HepG2 (cell line): ENCODE measurements around the gene MAP2K1. TPM values are rescaled to one million over a fixed set of nuclear protein-coding genes. Genes with fewer than 3 reads are reported as not detected.

Experiments used
- NFRKB ChIP-seq: fragments of 450-650 bp; IDR thresholded peaks from 2 replicates; pipeline ENCODE4 v1.6.1; 2017
- ZNF33B ChIP-seq: sonication (generic); formaldehyde crosslinking; IDR thresholded peaks from 2 replicates; pipeline ENCODE4 v1.5.1; 2020; ENCODE audit warnings: mild to moderate bottlenecking, missing genetic modification reagents
- polyA plus RNA-seq, 8 experiments: library from polyadenylated mRNA; depleted of rRNA in 3 of 8; stranded (reverse) in 7 of 8; unstranded in 1 of 8; fragments of >200 nt; fragmentation: Illumina TruSeq in 4 of 8; extraction: Trizol in 4 of 8; gene quantifications; 2 replicates each; pipeline versions ENCODE4 v1.2.1 to v1.2.3, GENCODE V29; 2011 to 2016; ENCODE audit warnings: low read depth in 4 of 8, missing spikeins in 1 of 8, mixed read lengths in 1 of 8; ENCODE audit not compliant: insufficient read depth in 1 of 8
- total RNA-seq, 5 experiments: library from RNA; depleted of rRNA; stranded (reverse); fragments of >200 nt; fragmentation: Illumina TruSeq; extraction: Trizol; gene quantifications; 2 replicates each; pipeline ENCODE4 v1.2.3, GENCODE V29; 2016; ENCODE audit warnings: low read depth in 1 of 5
- TF ChIP-seq, protein P1 (sequence below): sonication (generic); formaldehyde crosslinking; IDR thresholded peaks from 2 replicates; pipeline ENCODE4 v1.4.0; 2020; ENCODE audit warnings: missing genetic modification reagents
- TF ChIP-seq, protein P2 (sequence below): sonication (generic); formaldehyde crosslinking; IDR thresholded peaks from 2 replicates; pipeline ENCODE4 v1.4.0; 2020; ENCODE audit warnings: missing genetic modification reagents, mild to moderate bottlenecking, borderline replicate concordance
- TF ChIP-seq, protein P3 (sequence below): sonication (generic); formaldehyde crosslinking; IDR thresholded peaks from 2 replicates; pipeline ENCODE4 v1.4.0; 2020; ENCODE audit warnings: mild to moderate bottlenecking, missing genetic modification reagents
- TF ChIP-seq, protein P4 (sequence below): sonication (generic); formaldehyde crosslinking; IDR thresholded peaks from 2 replicates; pipeline ENCODE4 v1.4.0; 2020; ENCODE audit warnings: missing genetic modification reagents
- TF ChIP-seq, protein P5 (sequence below): sonication (generic); formaldehyde crosslinking; conservative IDR thresholded peaks from 2 replicates; pipeline ENCODE4 v1.8.0; 2022; ENCODE audit warnings: low read depth, missing genetic modification reagents

Gene MAP2K1
- total and polyA plus RNA-seq, 2 of the 13 experiments (the other 11 are each of a cell fraction or from before 2014, with no cell fraction given): 24.1 to 49.2 TPM

DNA sequence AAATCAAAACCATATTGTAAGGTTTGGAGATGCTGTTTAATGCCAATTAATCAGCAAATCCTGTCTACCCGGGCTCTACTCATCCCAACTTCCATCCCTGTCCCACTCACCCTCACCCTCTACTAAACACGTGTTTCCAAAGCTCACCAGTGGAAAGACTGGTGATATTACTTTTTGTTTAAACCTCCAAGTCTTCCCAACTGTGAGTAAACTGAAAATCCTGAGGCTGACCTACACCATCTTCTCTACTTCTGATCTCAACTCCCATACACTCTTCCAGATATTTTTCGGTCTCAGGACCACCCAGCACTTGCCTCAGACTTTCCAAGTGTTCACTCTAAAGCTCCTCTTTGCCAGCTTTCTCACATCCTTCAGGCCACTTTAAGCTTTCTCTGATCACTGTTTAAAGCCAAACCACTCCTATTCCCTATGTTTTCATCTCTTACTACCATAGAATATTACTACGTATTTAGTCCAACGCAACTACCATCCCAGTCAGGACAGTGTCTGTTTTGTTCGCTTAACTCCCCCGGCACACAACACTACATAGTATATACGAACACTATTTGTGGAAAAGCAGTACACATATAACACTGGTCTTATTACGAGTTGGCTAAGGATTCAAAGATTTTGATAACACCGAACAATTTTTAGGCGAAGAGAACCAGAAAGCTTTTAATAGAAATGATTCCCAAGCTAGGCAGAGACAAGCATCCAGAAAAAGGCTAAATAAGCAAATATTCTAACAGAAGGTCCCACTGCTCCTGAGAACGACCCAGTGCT, 117.3 kb downstream of the MAP2K1 start (continued):
- TF ChIP-seq ZNF33B (CRISPR knock-in tag) (no peak), NFRKB (no peak)
- TF ChIP-seq, protein P1, sequence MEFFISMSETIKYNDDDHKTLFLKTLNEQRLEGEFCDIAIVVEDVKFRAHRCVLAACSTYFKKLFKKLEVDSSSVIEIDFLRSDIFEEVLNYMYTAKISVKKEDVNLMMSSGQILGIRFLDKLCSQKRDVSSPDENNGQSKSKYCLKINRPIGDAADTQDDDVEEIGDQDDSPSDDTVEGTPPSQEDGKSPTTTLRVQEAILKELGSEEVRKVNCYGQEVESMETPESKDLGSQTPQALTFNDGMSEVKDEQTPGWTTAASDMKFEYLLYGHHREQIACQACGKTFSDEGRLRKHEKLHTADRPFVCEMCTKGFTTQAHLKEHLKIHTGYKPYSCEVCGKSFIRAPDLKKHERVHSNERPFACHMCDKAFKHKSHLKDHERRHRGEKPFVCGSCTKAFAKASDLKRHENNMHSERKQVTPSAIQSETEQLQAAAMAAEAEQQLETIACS: no peak
- TF ChIP-seq, protein P2, sequence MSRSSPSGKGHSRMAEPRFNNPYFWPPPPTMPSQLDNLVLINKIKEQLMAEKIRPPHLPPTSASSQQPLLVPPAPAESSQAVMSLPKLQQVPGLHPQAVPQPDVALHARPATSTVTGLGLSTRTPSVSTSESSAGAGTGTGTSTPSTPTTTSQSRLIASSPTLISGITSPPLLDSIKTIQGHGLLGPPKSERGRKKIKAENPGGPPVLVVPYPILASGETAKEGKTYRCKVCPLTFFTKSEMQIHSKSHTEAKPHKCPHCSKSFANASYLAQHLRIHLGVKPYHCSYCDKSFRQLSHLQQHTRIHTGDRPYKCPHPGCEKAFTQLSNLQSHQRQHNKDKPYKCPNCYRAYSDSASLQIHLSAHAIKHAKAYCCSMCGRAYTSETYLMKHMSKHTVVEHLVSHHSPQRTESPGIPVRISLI (CRISPR knock-in tag): no peak
- TF ChIP-seq, protein P3, sequence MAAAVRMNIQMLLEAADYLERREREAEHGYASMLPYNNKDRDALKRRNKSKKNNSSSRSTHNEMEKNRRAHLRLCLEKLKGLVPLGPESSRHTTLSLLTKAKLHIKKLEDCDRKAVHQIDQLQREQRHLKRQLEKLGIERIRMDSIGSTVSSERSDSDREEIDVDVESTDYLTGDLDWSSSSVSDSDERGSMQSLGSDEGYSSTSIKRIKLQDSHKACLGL: no peak
- TF ChIP-seq, protein P4, sequence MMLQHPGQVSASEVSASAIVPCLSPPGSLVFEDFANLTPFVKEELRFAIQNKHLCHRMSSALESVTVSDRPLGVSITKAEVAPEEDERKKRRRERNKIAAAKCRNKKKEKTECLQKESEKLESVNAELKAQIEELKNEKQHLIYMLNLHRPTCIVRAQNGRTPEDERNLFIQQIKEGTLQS: no peak
- TF ChIP-seq, protein P5, sequence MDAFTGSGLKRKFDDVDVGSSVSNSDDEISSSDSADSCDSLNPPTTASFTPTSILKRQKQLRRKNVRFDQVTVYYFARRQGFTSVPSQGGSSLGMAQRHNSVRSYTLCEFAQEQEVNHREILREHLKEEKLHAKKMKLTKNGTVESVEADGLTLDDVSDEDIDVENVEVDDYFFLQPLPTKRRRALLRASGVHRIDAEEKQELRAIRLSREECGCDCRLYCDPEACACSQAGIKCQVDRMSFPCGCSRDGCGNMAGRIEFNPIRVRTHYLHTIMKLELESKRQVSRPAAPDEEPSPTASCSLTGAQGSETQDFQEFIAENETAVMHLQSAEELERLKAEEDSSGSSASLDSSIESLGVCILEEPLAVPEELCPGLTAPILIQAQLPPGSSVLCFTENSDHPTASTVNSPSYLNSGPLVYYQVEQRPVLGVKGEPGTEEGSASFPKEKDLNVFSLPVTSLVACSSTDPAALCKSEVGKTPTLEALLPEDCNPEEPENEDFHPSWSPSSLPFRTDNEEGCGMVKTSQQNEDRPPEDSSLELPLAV (CRISPR knock-in tag): no peak
